ENCODE results near the gene FRY.
"Not testable (repeated sequence)": the region's sequence is repeated elsewhere in the genome, so short reads cannot be mapped to it uniquely, and the experiment has no call there.

FRY gene

DNA sequence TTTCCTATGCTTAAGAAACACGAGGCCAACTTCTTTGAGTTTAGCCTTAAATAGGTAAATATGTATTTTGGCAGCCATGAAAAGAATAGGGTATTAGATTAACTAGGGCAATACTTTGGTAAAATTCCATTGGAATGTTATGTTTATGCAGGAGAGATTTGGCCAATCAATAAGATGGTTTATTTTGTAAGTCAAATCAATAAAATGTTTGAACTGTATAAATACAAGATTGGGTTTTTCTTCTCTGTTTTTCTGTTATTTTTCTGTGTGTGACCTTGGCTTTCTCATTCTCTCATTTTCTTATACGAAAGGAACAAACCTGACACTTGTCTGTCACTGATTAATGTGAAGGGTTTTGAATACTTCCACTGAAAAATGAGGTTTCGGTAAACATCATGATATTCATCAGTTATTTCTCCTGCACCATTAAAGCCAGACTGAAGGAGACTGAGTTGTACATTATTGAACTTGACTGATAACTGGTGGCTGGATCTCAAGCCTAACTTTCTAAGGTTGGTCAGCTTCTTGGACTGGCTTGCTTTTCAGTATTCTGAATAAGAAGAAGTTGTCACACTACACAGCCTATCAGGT, 8.6 kb downstream of the FRY start:
- no peak for DNase-seq (ENCODE audit: low spot score)
- FAIRE-seq = no peak

GRCh38 chr13:32040689-32041088, 9.1 kb downstream of the FRY start:
- FAIRE-seq (no peak), DNase-seq (ENCODE audit: low spot score) (no peak)

- no peak for DNase-seq (ENCODE audit: low spot score)
- no peak for FAIRE-seq
Observed at GRCh38 chr13:32041429-32041828, 9.9 kb downstream of the FRY start.

GRCh38 chr13:32042551-32042950, 11.0 kb downstream of the FRY start:
- DNase-seq (ENCODE audit: low spot score) (no peak), FAIRE-seq (no peak)

DNA sequence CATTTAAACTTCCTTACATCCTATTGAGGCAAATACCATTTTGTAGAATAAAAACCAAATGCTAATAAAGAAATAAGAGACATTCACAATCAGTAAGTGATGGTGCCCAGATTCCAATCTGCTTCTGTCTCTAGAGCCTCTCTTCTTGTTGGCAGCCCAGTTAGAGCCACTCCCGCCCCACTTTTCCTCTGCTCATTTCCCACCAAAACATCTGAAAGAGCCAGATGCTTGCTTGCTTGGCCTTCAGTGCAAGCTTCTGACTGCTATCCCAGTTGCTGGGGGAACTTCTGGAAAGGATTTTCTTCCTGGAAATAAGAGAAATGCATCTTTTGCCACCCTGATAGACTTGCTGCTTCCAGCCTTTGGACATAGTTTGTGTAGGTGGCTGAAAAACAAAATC, 12.9 kb downstream of the FRY start:
- no peak for DNase-seq (ENCODE audit: low spot score)
- FAIRE-seq = no peak

GRCh38 chr13:32045537-32045936, 14.0 kb downstream of the FRY start:
- no peak for FAIRE-seq

DNA sequence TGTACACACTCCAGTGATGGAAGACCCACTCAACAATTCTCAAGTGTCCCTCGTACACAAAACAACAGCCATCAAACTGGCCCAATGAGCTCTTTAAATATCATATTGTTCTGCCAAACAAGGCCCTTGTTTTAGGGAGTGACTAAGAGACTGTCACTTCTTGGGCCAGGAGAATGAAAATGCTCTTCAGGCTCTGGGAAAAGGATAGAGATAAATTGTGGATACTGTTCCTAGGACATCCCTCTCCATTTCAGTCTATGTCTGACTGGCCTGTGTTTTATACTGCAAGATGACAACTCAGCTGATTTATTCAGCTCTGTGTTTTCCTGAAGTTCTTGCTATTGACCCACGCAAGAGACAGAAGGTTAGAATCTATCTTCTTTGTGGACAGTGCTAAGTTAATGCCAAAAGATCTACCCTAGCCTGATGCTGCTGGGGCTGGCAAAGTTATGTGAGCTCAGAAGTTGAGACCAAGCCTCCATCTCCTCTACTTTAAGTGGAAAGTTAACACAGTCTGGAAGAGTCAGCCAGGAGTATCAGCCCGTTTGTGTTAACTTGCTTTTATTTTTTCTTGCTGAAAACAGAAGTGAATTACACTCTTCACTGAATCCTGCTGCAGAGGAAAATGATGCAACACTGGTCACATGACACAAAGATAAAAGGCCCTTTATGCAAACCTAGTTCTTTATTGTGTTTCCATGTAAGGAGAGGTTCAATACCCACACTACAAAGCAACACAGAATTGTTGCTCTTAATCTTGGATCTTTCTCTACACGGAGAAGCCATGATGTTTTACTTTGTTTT, 14.6 kb downstream of the FRY start:
- FAIRE-seq = no peak
- DNase-seq (ENCODE audit: low spot score) = no peak

More at GRCh38 chr13:32045537-32045936, 14.0 kb downstream of the FRY start:
- DNase-seq (ENCODE audit: low spot score) = no peak

GRCh38 chr13:32047088-32047487, 15.5 kb downstream of the FRY start:
- FAIRE-seq (no peak), DNase-seq (ENCODE audit: low spot score) (no peak)

GRCh38 chr13:32047793-32048192, 16.2 kb downstream of the FRY start:
- no peak for DNase-seq (ENCODE audit: low spot score)
- no peak for FAIRE-seq

- FAIRE-seq = no peak
Observed at GRCh38 chr13:32048816-32049215, 17.2 kb downstream of the FRY start.

GRCh38 chr13:32051156-32051555, 19.6 kb downstream of the FRY start:
- no peak for DNase-seq (ENCODE audit: low spot score)
- FAIRE-seq = no peak

More at GRCh38 chr13:32048816-32049215, 17.2 kb downstream of the FRY start:
- DNase-seq (ENCODE audit: low spot score) = no peak

- no peak for FAIRE-seq
- DNase-seq (ENCODE audit: low spot score) = no peak
Observed at GRCh38 chr13:32056316-32056715, 24.7 kb downstream of the FRY start.

DNA sequence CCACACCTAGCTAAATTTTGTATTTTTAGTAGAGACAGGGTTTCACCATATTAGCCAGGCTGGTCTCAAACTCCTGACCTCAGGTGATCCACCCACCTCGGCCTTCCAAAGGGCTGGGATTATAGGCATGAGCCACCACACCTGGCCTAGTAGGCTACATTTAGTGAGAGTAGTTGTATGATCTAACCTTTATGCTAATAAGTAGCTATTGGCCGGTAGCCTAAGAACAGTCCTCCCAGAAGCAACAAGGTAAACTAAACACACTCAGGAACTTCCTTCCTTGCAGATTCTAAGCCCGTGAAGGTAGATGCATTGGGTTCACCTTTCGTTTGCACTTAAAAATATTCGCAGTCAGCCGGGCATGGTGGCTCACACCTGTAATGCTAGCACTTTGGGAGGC, 25.8 kb downstream of the FRY start:
- not testable (repeated sequence) for FAIRE-seq

GRCh38 chr13:32059511-32059984, 28.0 kb downstream of the FRY start:
- FAIRE-seq (no peak), DNase-seq (ENCODE audit: low spot score) (no peak)

More for the DNA sequence above, 25.8 kb downstream of the FRY start:
- not testable (repeated sequence) for DNase-seq (ENCODE audit: low spot score)

DNA sequence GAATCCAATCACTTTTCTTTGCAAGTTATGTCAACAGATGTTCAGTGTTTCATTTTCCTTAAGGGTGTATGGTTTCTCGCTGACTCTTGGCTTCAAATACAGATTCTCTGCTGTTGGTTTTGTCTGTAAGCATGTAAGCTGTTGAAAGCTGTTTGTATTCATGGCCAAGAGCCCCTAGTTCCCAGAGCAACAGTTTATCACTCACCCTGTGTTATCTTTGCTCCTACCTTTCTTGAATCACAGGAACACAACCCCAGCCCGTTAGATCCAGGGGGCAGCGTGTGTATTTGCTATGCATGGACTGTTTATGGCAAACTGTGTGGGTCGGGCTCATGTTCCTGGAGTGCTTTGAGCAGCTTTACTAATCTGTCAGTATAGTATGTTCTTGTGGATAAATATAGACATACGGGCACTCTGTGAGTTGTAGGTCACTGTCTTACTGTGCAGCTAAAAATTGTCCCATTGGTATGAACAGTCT, 28.9 kb downstream of the FRY start:
- FAIRE-seq = no peak
- DNase-seq (ENCODE audit: low spot score) = no peak

DNA sequence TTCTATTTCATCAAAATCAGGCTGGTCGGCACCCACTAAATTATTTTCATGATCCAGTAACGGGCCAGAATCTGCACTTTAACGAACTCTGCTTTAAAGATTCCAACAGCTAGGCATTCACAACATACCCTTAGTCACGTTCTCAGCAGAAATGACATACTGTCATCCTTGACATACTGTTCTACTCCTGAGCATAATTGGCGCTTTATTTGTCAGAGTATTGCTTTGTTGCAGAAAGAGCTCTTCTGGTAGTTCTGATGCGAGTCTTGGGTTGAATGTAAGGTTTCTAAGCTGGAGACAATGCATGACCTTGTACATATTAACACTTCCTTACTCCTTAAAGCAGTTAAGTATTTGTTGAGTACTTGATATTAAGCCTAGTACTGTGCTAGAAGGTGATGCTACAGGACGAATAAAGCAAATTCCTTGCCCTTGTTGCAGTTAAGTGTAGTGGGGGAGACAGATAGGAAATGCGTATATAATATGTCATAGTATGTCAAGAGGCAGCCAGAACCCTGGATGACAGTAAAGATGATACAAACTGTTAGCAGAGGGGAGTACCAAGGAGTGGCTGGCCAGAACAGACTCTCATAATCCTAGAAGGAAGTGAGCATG, 32.2 kb downstream of the FRY start:
- no peak for FAIRE-seq
- no peak for DNase-seq (ENCODE audit: low spot score)

GRCh38 chr13:32067149-32067961, 35.8 kb downstream of the FRY start:
- FAIRE-seq = no peak
- no peak for DNase-seq (ENCODE audit: low spot score)

- DNase-seq (ENCODE audit: low spot score) (no peak), FAIRE-seq (no peak)
Observed at GRCh38 chr13:32068255-32068654, 36.7 kb downstream of the FRY start.

GRCh38 chr13:32073180-32073864, 41.7 kb downstream of the FRY start:
- no peak for DNase-seq (ENCODE audit: low spot score)
- no peak for FAIRE-seq

- DNase-seq (ENCODE audit: low spot score) = no peak
- no peak for FAIRE-seq
Observed at GRCh38 chr13:32075170-32075851, 43.7 kb downstream of the FRY start.
